Measurements from ENCODE around the gene VTA1. TPM values are rescaled to one million over a fixed set of nuclear protein-coding genes. Genes with fewer than 3 reads are reported as not detected.

VTA1 gene
- polyA plus RNA-seq, 1 donor from 2014 or later = 126 TPM

GRCh38 chr6:142193621-142194020, 46.6 kb downstream of the VTA1 start:
- no peaks in the 10 kb centered on the region for H3K36me3 ChIP-seq (ENCODE audit: insufficient read depth, low read length)
- TF ChIP-seq REST (IDR thresholded peaks at IDR 0.05; ENCODE audit: borderline replicate concordance) (no peak), SMC3 (conservative IDR thresholded peaks at IDR 0.05; ENCODE audit: poor library complexity) (no peak), TAF1 (IDR thresholded peaks at IDR 0.05; ENCODE audit: low read depth) (no peak), RAD21 (conservative IDR thresholded peaks at IDR 0.05) (no peak), MXI1 (conservative IDR thresholded peaks at IDR 0.05; ENCODE audit: poor library complexity, severe bottlenecking) (no peak), POLR2AphosphoS5 (IDR thresholded peaks at IDR 0.05) (no peak), EP300 (conservative IDR thresholded peaks at IDR 0.05; ENCODE audit: poor library complexity, severe bottlenecking) (no peak), CTCF (IDR thresholded peaks at IDR 0.05; ENCODE audit: poor library complexity, severe bottlenecking) (no peak), EZH2 (IDR thresholded peaks at IDR 0.05; ENCODE audit: borderline replicate concordance, insufficient read depth, low read length, poor library complexity, severe bottlenecking) (no peak)
- H3K4me3 ChIP-seq (ENCODE audit: low read length) = no peak overlapping the region
- H3K9me3 ChIP-seq (ENCODE audit: low read length) = no peaks in the 10 kb centered on the region
- H3F3A ChIP-seq (ENCODE audit: insufficient read depth, low read length, poor library complexity, severe bottlenecking) = no peaks in the 10 kb centered on the region
- H3K27ac ChIP-seq (ENCODE audit: low read length) = no peak overlapping the region
- H3K9ac ChIP-seq (ENCODE audit: low read length) = no peak overlapping the region
- H3K4me2 ChIP-seq (ENCODE audit: low read length) = no peak overlapping the region
- no peak overlapping the region for H2AFZ ChIP-seq (ENCODE audit: low read depth, low read length)
- peaks cover 3% of the 10 kb centered on the region for H3K79me2 ChIP-seq (replicated peaks; ENCODE audit: insufficient read depth, low read length)
- no peaks in the 10 kb centered on the region for H3K9me2 ChIP-seq (ENCODE audit: insufficient read depth, low read length)
- no peaks in the 10 kb centered on the region for H4K20me1 ChIP-seq (ENCODE audit: insufficient read depth)
- H3K27me3 ChIP-seq (ENCODE audit: insufficient read depth, low read depth, low read length) = no peaks in the 10 kb centered on the region

GRCh38 chr6:142195862-142196541, 48.9 kb downstream of the VTA1 start:
- no peaks in the 10 kb centered on the region for H3K36me3 ChIP-seq (ENCODE audit: insufficient read depth, low read length)
- H4K20me1 ChIP-seq (ENCODE audit: insufficient read depth) = no peaks in the 10 kb centered on the region
- peaks cover 3% of the 10 kb centered on the region for H3K79me2 ChIP-seq (replicated peaks; ENCODE audit: insufficient read depth, low read length)
- no peak overlapping the region for H3K27ac ChIP-seq (ENCODE audit: low read length)
- H3K9me2 ChIP-seq (ENCODE audit: insufficient read depth, low read length) = no peaks in the 10 kb centered on the region
- H3K9me3 ChIP-seq (ENCODE audit: low read length) = no peaks in the 10 kb centered on the region
- H3K27me3 ChIP-seq (ENCODE audit: insufficient read depth, low read depth, low read length) = no peaks in the 10 kb centered on the region
- H3F3A ChIP-seq (ENCODE audit: insufficient read depth, low read length, poor library complexity, severe bottlenecking) = no peaks in the 10 kb centered on the region
- no peak overlapping the region for H3K4me3 ChIP-seq (ENCODE audit: low read length)
- H3K4me2 ChIP-seq (ENCODE audit: low read length) = no peak overlapping the region
- no peak overlapping the region for H3K9ac ChIP-seq (ENCODE audit: low read length)
- no peak for TF ChIP-seq TAF1 (IDR thresholded peaks at IDR 0.05; ENCODE audit: low read depth)
- TF ChIP-seq EZH2 (IDR thresholded peaks at IDR 0.05; ENCODE audit: borderline replicate concordance, insufficient read depth, low read length, poor library complexity, severe bottlenecking) = no peak
- TF ChIP-seq REST (IDR thresholded peaks at IDR 0.05; ENCODE audit: borderline replicate concordance) = no peak
- no peak for TF ChIP-seq MXI1 (conservative IDR thresholded peaks at IDR 0.05; ENCODE audit: poor library complexity, severe bottlenecking)
- TF ChIP-seq CTCF (IDR thresholded peaks at IDR 0.05; ENCODE audit: poor library complexity, severe bottlenecking) = no peak
- TF ChIP-seq SMC3 (conservative IDR thresholded peaks at IDR 0.05; ENCODE audit: poor library complexity) = no peak
- H2AFZ ChIP-seq (ENCODE audit: low read depth, low read length) = no peak overlapping the region
